C4-2B (cell line): ENCODE results near the gene CLSTN2.

Source experiments
- H3K27ac ChIP-seq: fragments of 450-650 bp; 2 replicates; pipeline ENCODE4 v1.5.1; 2017
- ZFX ChIP-seq: fragments of 450-650 bp; IDR thresholded peaks from 2 replicates; pipeline ENCODE4 v1.6.1; 2017
- TF ChIP-seq, protein P1 (sequence below): fragments of 450-650 bp; conservative IDR thresholded peaks from 2 replicates; pipeline ENCODE4 v1.5.1; 2017; ENCODE audit warnings: mild to moderate bottlenecking

Gene CLSTN2

GRCh38 chr3:140532793-140533330 is 597.9 kb downstream of the CLSTN2 start:
- no peak for TF ChIP-seq ZFX
- TF ChIP-seq, protein P1, sequence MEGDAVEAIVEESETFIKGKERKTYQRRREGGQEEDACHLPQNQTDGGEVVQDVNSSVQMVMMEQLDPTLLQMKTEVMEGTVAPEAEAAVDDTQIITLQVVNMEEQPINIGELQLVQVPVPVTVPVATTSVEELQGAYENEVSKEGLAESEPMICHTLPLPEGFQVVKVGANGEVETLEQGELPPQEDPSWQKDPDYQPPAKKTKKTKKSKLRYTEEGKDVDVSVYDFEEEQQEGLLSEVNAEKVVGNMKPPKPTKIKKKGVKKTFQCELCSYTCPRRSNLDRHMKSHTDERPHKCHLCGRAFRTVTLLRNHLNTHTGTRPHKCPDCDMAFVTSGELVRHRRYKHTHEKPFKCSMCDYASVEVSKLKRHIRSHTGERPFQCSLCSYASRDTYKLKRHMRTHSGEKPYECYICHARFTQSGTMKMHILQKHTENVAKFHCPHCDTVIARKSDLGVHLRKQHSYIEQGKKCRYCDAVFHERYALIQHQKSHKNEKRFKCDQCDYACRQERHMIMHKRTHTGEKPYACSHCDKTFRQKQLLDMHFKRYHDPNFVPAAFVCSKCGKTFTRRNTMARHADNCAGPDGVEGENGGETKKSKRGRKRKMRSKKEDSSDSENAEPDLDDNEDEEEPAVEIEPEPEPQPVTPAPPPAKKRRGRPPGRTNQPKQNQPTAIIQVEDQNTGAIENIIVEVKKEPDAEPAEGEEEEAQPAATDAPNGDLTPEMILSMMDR: no peak
- no peak overlapping the region for H3K27ac ChIP-seq

GRCh38 chr3:140536926-140537726 is 602.1 kb downstream of the CLSTN2 start:
- TF ChIP-seq, protein P1: no peak
- TF ChIP-seq ZFX: no peak
- no peak overlapping the region for H3K27ac ChIP-seq

DNA sequence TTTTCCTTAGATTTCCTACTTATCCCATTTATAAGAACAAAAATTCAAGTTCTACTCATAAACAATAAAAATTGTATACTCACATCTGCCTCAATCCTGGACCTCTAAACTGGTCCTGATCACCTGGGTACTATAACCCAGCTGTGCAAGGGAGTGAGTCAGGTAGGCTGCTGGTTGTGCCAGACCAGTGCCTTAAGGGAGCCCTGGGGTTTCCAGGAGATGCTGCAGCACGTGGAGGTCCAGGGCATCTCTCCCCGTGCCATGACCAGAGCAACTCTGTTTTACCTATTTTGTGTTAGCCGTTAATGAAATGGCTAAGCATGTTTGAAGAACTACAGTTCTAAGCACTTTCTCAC is 602.7 kb downstream of the CLSTN2 start:
- no peak overlapping the region for H3K27ac ChIP-seq

DNA sequence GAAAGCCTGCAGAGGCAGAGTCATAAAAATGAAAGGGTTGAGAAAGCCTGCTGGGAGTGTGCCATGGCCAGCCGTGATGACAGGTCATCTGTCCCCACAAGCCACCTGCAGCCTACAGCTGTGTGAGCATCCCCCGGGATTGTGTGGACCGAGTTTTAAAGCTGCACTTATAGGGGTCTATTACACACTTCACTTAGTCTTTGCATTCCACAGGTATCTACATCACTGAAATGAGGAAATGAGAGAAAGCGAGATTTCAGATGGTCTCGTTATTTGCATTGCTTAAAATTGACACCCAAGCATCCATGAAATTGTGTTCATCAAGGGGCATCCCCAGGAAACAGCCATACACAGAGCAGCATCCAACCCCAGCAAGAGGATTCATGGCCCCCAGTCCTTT is 605.3 kb downstream of the CLSTN2 start:
- no peak overlapping the region for H3K27ac ChIP-seq

More for the DNA sequence above, 602.7 kb downstream of the CLSTN2 start:
- no peak for TF ChIP-seq ZFX
- TF ChIP-seq, protein P1: no peak

DNA sequence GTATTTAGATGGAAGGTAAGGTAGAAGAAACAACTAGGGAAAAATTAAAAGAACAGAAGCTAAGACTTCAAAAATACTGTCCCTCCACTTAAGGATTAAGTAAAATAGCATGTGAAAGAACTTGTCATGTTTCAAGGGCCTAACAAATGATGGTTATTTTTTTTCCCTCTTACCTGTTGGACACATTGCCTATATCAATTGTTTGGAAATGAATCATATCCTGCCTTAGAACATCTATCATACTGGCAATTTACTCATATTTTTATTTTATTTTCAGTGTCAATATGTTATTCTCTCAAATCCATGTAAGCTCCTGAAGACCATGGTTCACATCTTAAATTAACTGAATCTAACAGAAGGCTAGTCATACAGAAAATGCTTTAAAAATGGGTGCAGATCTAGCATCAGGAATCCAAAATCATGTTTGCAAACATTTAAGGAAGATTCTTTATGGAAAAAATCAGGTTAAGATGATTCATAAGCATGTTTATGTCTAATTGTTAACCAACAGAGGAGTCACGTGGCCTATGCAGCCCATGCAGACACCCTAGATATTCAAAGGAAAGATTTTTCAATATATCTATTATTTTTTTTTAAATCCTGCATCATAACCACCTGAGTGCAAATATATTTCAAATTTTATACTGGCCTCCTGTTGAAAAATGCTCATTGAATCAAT is 607.1 kb downstream of the CLSTN2 start:
- H3K27ac ChIP-seq: no peak overlapping the region
- TF ChIP-seq ZFX: no peak

More for the DNA sequence above, 605.3 kb downstream of the CLSTN2 start:
- TF ChIP-seq, protein P1: no peak
- no peak for TF ChIP-seq ZFX

- no peak for TF ChIP-seq ZFX
- TF ChIP-seq, protein P1: no peak
These were observed 610.2 kb downstream of the CLSTN2 start for GRCh38 chr3:140545197-140545596.

DNA sequence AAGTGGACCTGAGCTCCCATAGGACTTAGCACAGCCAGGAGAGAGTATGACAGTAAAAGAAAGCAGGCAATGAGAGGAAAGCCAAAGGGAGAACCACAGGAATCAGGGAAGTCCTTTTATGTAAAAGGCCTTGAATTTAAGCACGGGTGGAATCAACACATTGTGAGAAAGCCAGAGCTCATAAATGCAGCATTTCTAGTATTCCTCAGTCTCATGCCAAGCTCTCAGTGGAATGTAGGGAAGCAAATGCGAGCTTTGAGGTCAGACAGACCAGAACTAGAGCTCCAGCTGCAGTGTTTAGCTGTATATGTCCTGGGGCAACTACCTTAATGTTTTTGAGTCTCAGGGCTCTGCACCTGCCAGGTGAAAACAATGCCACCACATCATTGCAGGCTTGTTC is 610.8 kb downstream of the CLSTN2 start:
- TF ChIP-seq ZFX: no peak
- TF ChIP-seq, protein P1: no peak
- H3K27ac ChIP-seq: no peak overlapping the region

More at GRCh38 chr3:140545197-140545596, 610.2 kb downstream of the CLSTN2 start:
- H3K27ac ChIP-seq: no peak overlapping the region
